Activated naive CD4-positive, alpha-beta T cell treated with anti-CD3 and anti-CD28 coated beads, Interleukin-2, amount 10 ng/mL, durations not matched to agents 7 days and 5 days (primary cell): ENCODE results near the gene ZSCAN9.

Source experiments
- CTCF ChIA-PET: fragments of 350-600 bp; sonication (Branson Sonifier 250); formaldehyde crosslinking; loops from one replicate; lab custom pipeline; 2021; ENCODE audit warnings: antibody characterized with exemption; lab: Charles Lee
- DNase-seq: peaks from one replicate; pipeline ENCODE4 v3.0.0-alpha.2; 2020
- H3K27ac Mint-ChIP-seq: one replicate; pipeline ENCODE4 v1.8.0; 2021; ENCODE audit warnings: mild to moderate bottlenecking, moderate library complexity, mixed read lengths
- H3K27me3 Mint-ChIP-seq: one replicate; pipeline ENCODE4 v1.8.0; 2021; ENCODE audit warnings: mild to moderate bottlenecking, mixed read lengths
- H3K36me3 Mint-ChIP-seq: one replicate; pipeline ENCODE4 v1.8.0; 2021; ENCODE audit warnings: mixed read lengths
- H3K4me1 Mint-ChIP-seq: one replicate; pipeline ENCODE4 v1.8.0; 2021; ENCODE audit warnings: mixed read lengths
- H3K4me3 Mint-ChIP-seq: one replicate; pipeline ENCODE4 v1.8.0; 2021; ENCODE audit warnings: mild to moderate bottlenecking, moderate library complexity, mixed read lengths
- H3K9me3 Mint-ChIP-seq: one replicate; pipeline ENCODE4 v1.8.0; 2021; ENCODE audit warnings: mixed read lengths

The ZSCAN9 gene

GRCh38 chr6:28245206-28245941 lies 20.3 kb downstream of the ZSCAN9 start:
- H3K36me3 Mint-ChIP-seq = peaks cover 54% of the 10 kb centered on the region
- no peak overlapping the region for H3K4me3 Mint-ChIP-seq
- H3K9me3 Mint-ChIP-seq = no peaks in the 10 kb centered on the region
- no peak for DNase-seq
- CTCF ChIA-PET = no interaction called here
- H3K27me3 Mint-ChIP-seq = no peaks in the 10 kb centered on the region
- H3K4me1 Mint-ChIP-seq = peaks cover 16% of the 10 kb centered on the region
- H3K27ac Mint-ChIP-seq = no peak overlapping the region

DNA sequence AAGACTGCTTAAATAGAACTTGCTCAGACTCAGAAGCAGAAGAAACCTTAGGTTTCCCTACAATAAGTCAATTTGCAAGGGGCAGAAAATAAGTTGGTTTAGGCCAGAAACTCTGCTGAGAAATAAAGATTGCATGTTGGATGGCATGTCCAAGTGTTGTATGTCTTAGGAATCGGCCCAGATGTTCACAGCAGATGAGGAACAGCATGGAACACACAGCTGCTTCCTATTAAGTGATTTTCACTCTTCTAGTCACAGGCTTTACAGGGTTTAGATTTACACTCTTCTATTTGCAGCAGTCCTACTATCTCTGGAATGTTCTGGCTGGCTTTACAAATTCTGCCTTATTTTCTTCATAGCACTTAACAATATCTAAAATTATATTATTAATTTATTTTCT lies 23.8 kb downstream of the ZSCAN9 start:
- DNase-seq = no peak
- H3K4me1 Mint-ChIP-seq = peaks cover 39% of the 10 kb centered on the region

GRCh38 chr6:28250747-28251146 lies 25.7 kb downstream of the ZSCAN9 start:
- Mint-ChIP-seq H3K36me3 (peaks cover 40% of the 10 kb centered on the region), H3K9me3 (no peaks in the 10 kb centered on the region), H3K4me1 (peaks cover 39% of the 10 kb centered on the region), H3K27ac (no peak overlapping the region), H3K27me3 (peaks cover 5% of the 10 kb centered on the region), H3K4me3 (peak overlapping the region; percentile 61)
- CTCF ChIA-PET = interaction anchor here (0.9 kb wide), 1 partner anchor 105 kb away, joined by 6 read pairs; no protein-coding TSS in a partner anchor
- DNase-seq = no peak

More for the DNA sequence above, 23.8 kb downstream of the ZSCAN9 start:
- Mint-ChIP-seq H3K9me3 (no peaks in the 10 kb centered on the region), H3K27me3 (no peaks in the 10 kb centered on the region), H3K27ac (no peak overlapping the region), H3K36me3 (peaks cover 57% of the 10 kb centered on the region), H3K4me3 (no peak overlapping the region)
- CTCF ChIA-PET = no interaction called here

- H3K4me3 Mint-ChIP-seq = peak overlapping the region; percentile 98
- H3K36me3 Mint-ChIP-seq = peaks cover 31% of the 10 kb centered on the region
- H3K27ac Mint-ChIP-seq = peak overlapping the region; percentile 91
- DNase-seq = peak; percentile 65
- H3K4me1 Mint-ChIP-seq = peaks cover 39% of the 10 kb centered on the region
- H3K27me3 Mint-ChIP-seq = peaks cover 10% of the 10 kb centered on the region
- CTCF ChIA-PET = interaction anchor here (1.1 kb wide), 1 partner anchor 105 kb away, joined by 4 read pairs; no protein-coding TSS in a partner anchor
- H3K9me3 Mint-ChIP-seq = no peaks in the 10 kb centered on the region
These were observed 26.6 kb downstream of the ZSCAN9 start for GRCh38 chr6:28251661-28252008.

GRCh38 chr6:28252009-28252975 lies 27.2 kb downstream of the ZSCAN9 start, which contains the start of gene ZKSCAN4:
Gene ZKSCAN4 (minus strand): TSS chr6:28252269. CDS start chr6:28251980, 289 bp downstream.
- peaks cover 24% of the 10 kb centered on the region for H3K36me3 Mint-ChIP-seq
- no peaks in the 10 kb centered on the region for H3K9me3 Mint-ChIP-seq
- H3K27ac Mint-ChIP-seq = peak within 1 kb of the TSS; percentile 91
- H3K4me1 Mint-ChIP-seq = peaks cover 39% of the 10 kb centered on the region
- CTCF ChIA-PET = interaction anchor here (0.9 to 1.1 kb wide), 2 partner anchors 15 to 104 kb away, joined by 4 to 6 read pairs; partner anchors contain the start of gene ZSCAN26
- peaks cover 10% of the 10 kb centered on the region for H3K27me3 Mint-ChIP-seq
- peak; percentile 86 for DNase-seq
- H3K4me3 Mint-ChIP-seq = peak within 1 kb of the TSS; percentile 98

GRCh38 chr6:28254121-28254519 lies 29.0 kb downstream of the ZSCAN9 start:
- Mint-ChIP-seq H3K4me3 (no peak overlapping the region), H3K4me1 (peaks cover 38% of the 10 kb centered on the region), H3K27me3 (peaks cover 17% of the 10 kb centered on the region), H3K27ac (no peak overlapping the region), H3K9me3 (peaks cover 7% of the 10 kb centered on the region), H3K36me3 (peaks cover 21% of the 10 kb centered on the region)
- CTCF ChIA-PET = interaction anchor here (0.7 kb wide), 1 partner anchor 13 kb away, joined by 3 read pairs; the partner anchor contains the start of gene ZSCAN26
- DNase-seq = no peak

GRCh38 chr6:28257042-28257441 lies 32.0 kb downstream of the ZSCAN9 start:
- Mint-ChIP-seq H3K27ac (no peak overlapping the region), H3K9me3 (peaks cover 7% of the 10 kb centered on the region), H3K4me1 (peaks cover 14% of the 10 kb centered on the region), H3K36me3 (peaks cover 10% of the 10 kb centered on the region), H3K27me3 (peaks cover 32% of the 10 kb centered on the region), H3K4me3 (no peak overlapping the region)
- DNase-seq = no peak
- CTCF ChIA-PET = no interaction called here

DNA sequence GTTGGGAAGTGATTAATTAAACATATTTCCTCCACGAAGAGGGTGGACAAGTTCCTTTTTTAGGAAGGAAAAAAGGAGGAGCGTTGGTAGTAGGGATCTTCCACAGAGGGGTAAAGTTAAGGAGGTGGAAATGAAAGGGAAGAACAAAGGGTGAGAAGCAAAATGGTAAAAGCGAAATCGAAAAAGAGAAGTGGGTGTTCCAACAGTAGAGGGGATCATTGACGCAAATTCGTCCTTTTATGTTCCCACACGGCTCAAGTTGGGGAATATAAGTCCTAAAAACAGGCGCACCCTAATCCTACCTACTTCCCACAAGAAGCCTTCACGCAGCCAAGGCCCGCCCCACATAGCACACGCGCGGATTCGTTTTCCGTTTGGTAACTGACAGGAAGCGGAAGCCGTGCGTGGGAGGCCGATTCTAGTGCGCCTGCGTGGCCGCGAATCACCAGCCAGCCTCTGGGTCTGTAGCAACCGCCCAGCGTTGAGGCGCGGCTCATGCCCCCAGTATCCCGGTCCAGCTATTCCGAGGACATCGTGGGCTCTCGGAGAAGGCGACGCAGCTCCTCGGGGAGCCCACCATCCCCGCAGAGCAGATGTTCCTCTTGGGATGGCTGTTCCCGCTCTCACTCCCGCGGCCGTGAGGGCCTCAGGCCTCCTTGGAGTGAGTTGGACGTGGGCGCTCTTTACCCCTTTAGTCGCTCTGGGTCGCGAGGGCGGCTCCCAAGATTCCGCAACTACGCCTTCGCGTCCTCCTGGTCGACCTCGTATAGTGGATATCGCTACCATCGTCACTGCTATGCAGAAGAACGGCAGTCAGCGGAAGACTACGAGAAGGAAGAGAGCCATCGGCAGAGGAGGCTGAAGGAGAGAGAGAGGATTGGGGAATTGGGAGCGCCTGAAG lies 34.1 kb downstream of the ZSCAN9 start, which contains the start of gene NKAPL:
NKAPL (plus strand) TSS at position 421 of the 901 bp plus-strand sequence; CDS start at position 496, 75 bp downstream.
- H3K27ac Mint-ChIP-seq = peak within 1 kb of the TSS; percentile 60
- H3K4me1 Mint-ChIP-seq = peaks cover 7% of the 10 kb centered on the region
- CTCF ChIA-PET = no interaction called here

GRCh38 chr6:28263922-28264321 lies 38.8 kb downstream of the ZSCAN9 start:
- no peak overlapping the region for H3K4me3 Mint-ChIP-seq
- CTCF ChIA-PET = no interaction called here
- peaks cover 8% of the 10 kb centered on the region for H3K4me1 Mint-ChIP-seq
- peaks cover under 1% of the 10 kb centered on the region for H3K9me3 Mint-ChIP-seq
- H3K27me3 Mint-ChIP-seq = peaks cover 20% of the 10 kb centered on the region
- peaks cover 2% of the 10 kb centered on the region for H3K36me3 Mint-ChIP-seq
- no peak for DNase-seq
- no peak overlapping the region for H3K27ac Mint-ChIP-seq

More for the DNA sequence above, 34.1 kb downstream of the ZSCAN9 start, which contains the start of gene NKAPL:
- Mint-ChIP-seq H3K27me3 (peaks cover 35% of the 10 kb centered on the region), H3K9me3 (peaks cover 7% of the 10 kb centered on the region), H3K36me3 (peaks cover 9% of the 10 kb centered on the region), H3K4me3 (no peak within 1 kb of the TSS)
- DNase-seq = peak; percentile 58

GRCh38 chr6:28264834-28265401 lies 39.8 kb downstream of the ZSCAN9 start:
- Mint-ChIP-seq H3K36me3 (no peaks in the 10 kb centered on the region), H3K27ac (no peak overlapping the region), H3K9me3 (no peaks in the 10 kb centered on the region), H3K4me1 (peaks cover 10% of the 10 kb centered on the region), H3K27me3 (peaks cover 10% of the 10 kb centered on the region), H3K4me3 (no peak overlapping the region)
- CTCF ChIA-PET = no interaction called here
- no peak for DNase-seq

GRCh38 chr6:28266563-28266961 lies 41.5 kb downstream of the ZSCAN9 start:
- Mint-ChIP-seq H3K9me3 (no peaks in the 10 kb centered on the region), H3K27me3 (peaks cover 6% of the 10 kb centered on the region), H3K4me3 (no peak overlapping the region), H3K36me3 (peaks cover 7% of the 10 kb centered on the region), H3K27ac (no peak overlapping the region), H3K4me1 (peaks cover 12% of the 10 kb centered on the region)
- CTCF ChIA-PET = interaction anchor here (1.1 to 2.3 kb wide), 4 partner anchors 9 to 90 kb away, joined by 3 to 10 read pairs (median 4); partner anchors contain the start of gene ZKSCAN4
- no peak for DNase-seq

DNA sequence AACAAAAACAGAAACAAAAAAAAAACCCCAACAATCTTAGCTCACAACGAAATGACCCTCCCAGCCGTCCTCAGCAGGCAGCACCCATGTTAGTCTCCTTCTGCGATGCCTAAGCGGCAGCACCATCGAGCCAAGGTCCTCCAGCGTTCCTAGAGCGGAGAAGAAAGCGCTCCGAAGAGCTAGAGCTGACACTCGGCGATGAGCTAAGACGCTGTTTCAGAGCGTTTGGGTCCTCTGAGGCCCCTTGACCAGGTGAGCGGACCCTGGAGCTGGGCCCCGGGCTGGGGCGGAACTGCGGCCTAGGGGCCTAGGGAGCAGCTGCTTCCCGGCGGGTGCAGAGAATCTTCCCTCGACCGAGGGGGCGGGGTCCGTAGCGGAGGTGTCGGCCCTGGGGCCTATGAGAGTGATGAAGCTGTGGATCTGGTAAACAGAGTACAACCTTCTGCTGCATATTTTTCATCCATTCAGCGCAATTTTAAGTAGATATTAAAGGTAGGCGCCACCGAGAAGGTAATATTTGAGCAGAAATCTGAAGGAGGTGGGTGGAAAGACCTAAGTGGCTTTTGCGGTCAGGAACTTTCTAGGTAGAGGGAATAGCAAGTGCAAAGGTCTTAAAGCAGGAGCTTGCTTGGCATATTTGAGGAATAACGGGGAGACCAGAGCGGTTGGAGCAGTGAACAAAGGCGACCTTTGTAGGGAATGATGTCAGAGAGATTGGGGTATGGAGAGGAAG lies 42.1 kb downstream of the ZSCAN9 start, which contains the start of gene ZSCAN26:
ZSCAN26 (plus strand) TSS at position 182 of the 733 bp plus-strand sequence. CDS start 4,777 bp downstream, outside the sequence.
- DNase-seq = peak; percentile 90
- H3K4me3 Mint-ChIP-seq = no peak within 1 kb of the TSS
- peaks cover 12% of the 10 kb centered on the region for H3K4me1 Mint-ChIP-seq
- H3K36me3 Mint-ChIP-seq = peaks cover 7% of the 10 kb centered on the region
- CTCF ChIA-PET = interaction anchor here (1.0 to 2.3 kb wide), 5 partner anchors 8 to 89 kb away, joined by 3 to 10 read pairs (median 3); partner anchors contain the start of genes ZKSCAN3 and ZKSCAN4
- H3K27me3 Mint-ChIP-seq = peaks cover 2% of the 10 kb centered on the region
- H3K9me3 Mint-ChIP-seq = no peaks in the 10 kb centered on the region
- no peak within 1 kb of the TSS for H3K27ac Mint-ChIP-seq
